ENCODE results near the gene KLHL40.

The KLHL40 gene

GRCh38 chr3:42655980-42656679 lies 29.2 kb upstream of the KLHL40 start:
- Histone ChIP-seq H3K27ac (peak overlapping the region in 10 of 21 experiments; percentile 22 to 98 (median 92)), H3K4me3 (no peak overlapping the region)

GRCh38 chr3:42656680-42657610 lies 28.4 kb upstream of the KLHL40 start:
- H3K27ac ChIP-seq: peak overlapping the region in 7 of 21 experiments; percentile 22 to 98 (median 93)
- no peak overlapping the region for H3K4me3 ChIP-seq

GRCh38 chr3:42657675-42658074 lies 27.7 kb upstream of the KLHL40 start:
- no peak overlapping the region for H3K27ac ChIP-seq
- no peak overlapping the region for H3K4me3 ChIP-seq

- Histone ChIP-seq H3K27ac (peak overlapping the region in 1 of 21 experiments; percentile 30), H3K4me3 (no peak overlapping the region)
These were observed 27.1 kb upstream of the KLHL40 start for GRCh38 chr3:42658091-42658770.

GRCh38 chr3:42658771-42659390 lies 26.5 kb upstream of the KLHL40 start:
- Histone ChIP-seq H3K27ac (peak overlapping the region in 1 of 21 experiments; percentile 5), H3K4me3 (no peak overlapping the region)

GRCh38 chr3:42659451-42660130 lies 25.7 kb upstream of the KLHL40 start:
- Histone ChIP-seq H3K4me3 (no peak overlapping the region), H3K27ac (peak overlapping the region in 2 of 21 experiments; percentile 5 to 21)

GRCh38 chr3:42660131-42660715 lies 25.1 kb upstream of the KLHL40 start:
- H3K27ac ChIP-seq: no peak overlapping the region

GRCh38 chr3:42660898-42661297 lies 24.4 kb upstream of the KLHL40 start:
- no peak overlapping the region for H3K4me3 ChIP-seq
- H3K27ac ChIP-seq: no peak overlapping the region

More at GRCh38 chr3:42660131-42660715, 25.1 kb upstream of the KLHL40 start:
- no peak overlapping the region for H3K4me3 ChIP-seq

- no peak overlapping the region for H3K27ac ChIP-seq
- no peak overlapping the region for H3K4me3 ChIP-seq
These were observed 23.7 kb upstream of the KLHL40 start for GRCh38 chr3:42661593-42662022.

- Histone ChIP-seq H3K27ac (no peak overlapping the region), H3K4me3 (no peak overlapping the region)
These were observed 23.1 kb upstream of the KLHL40 start for GRCh38 chr3:42662037-42662812.

- Histone ChIP-seq H3K4me3 (no peak overlapping the region), H3K27ac (no peak overlapping the region)
These were observed 22.4 kb upstream of the KLHL40 start for GRCh38 chr3:42662813-42663535.

- H3K4me3 ChIP-seq: peak overlapping the region in 1 of 7 experiments; percentile 11
- peak overlapping the region in 1 of 21 experiments; percentile 34 for H3K27ac ChIP-seq
These were observed 21.5 kb upstream of the KLHL40 start for GRCh38 chr3:42663581-42664437.

GRCh38 chr3:42664438-42664803 lies 20.9 kb upstream of the KLHL40 start:
- Histone ChIP-seq H3K27ac (peak overlapping the region in 1 of 21 experiments; percentile 34), H3K4me3 (peak overlapping the region in 1 of 7 experiments; percentile 11)

- H3K27ac ChIP-seq: peak overlapping the region in 2 of 21 experiments; percentile 24 to 28
- H3K4me3 ChIP-seq: no peak overlapping the region
These were observed 20.1 kb upstream of the KLHL40 start for GRCh38 chr3:42665050-42665878.

- H3K27ac ChIP-seq: peak overlapping the region in 2 of 21 experiments; percentile 13 to 24
- no peak overlapping the region for H3K4me3 ChIP-seq
These were observed 19.3 kb upstream of the KLHL40 start for GRCh38 chr3:42666022-42666421.

Data from skin epidermis (tissue), 12 donors.